Inflammatory macrophage (primary cell): ENCODE measurements around the gene ZNF226.
"Not testable (repeated sequence)": the region's sequence is repeated elsewhere in the genome, so short reads cannot be mapped to it uniquely, and the experiment has no call there.

Experiments
- DNase-seq, 2 donors: peaks; one replicate each; pipeline ENCODE4 v3.0.0-alpha.2; 2020 to 2022
- total RNA-seq, 18 experiments: gene quantifications; one replicate each; lab custom pipeline; 2026; ENCODE audit warnings: mixed read lengths in 6 of 18, inconsistent platforms in 2 of 18; lab: John Stamatoyannopoulos, UW

The ZNF226 gene
- 5.9 to 25.7 (median 17.8) reads per million in 18 experiments for total RNA-seq

GRCh38 chr19:44164673-44165512 lies at the start of gene ZNF226:
TSS of gene ZNF226 (plus strand) at chr19:44165100. CDS start at chr19:44170081, 4,981 bp downstream.
- DNase-seq = peak; percentile 97 to 98

GRCh38 chr19:44121162-44121561 lies 43.7 kb upstream of the ZNF226 start:
- DNase-seq = not testable (repeated sequence)

- DNase-seq = no peak
Measured at GRCh38 chr19:44131955-44132354, 32.9 kb upstream of the ZNF226 start.

GRCh38 chr19:44141191-44142058 lies 23.5 kb upstream of the ZNF226 start, which contains the start of gene ZNF234:
TSS of gene ZNF234 (plus strand) at chr19:44141554. CDS start at chr19:44144633, 3,079 bp downstream.
- DNase-seq = peak; percentile 79 to 89

- DNase-seq = peak; percentile 8 to 18
Measured at GRCh38 chr19:44142059-44142433, 22.9 kb upstream of the ZNF226 start.

- no peak for DNase-seq
Measured at GRCh38 chr19:44149776-44150175, 15.1 kb upstream of the ZNF226 start.

GRCh38 chr19:44151491-44151890 lies 13.4 kb upstream of the ZNF226 start:
- no peak for DNase-seq

- DNase-seq = no peak
Measured at GRCh38 chr19:44156475-44156874, 8.4 kb upstream of the ZNF226 start.

- DNase-seq = no peak
Measured at GRCh38 chr19:44163789-44164188, 1.1 kb upstream of the ZNF226 start.

- DNase-seq = peak in 1 of 2 donors; percentile 0
Measured at GRCh38 chr19:44164327-44164672, 600 bp upstream of the ZNF226 start.

GRCh38 chr19:44170660-44171059 lies 5.8 kb downstream of the ZNF226 start:
- not testable (repeated sequence) for DNase-seq

- no peak for DNase-seq
Measured at GRCh38 chr19:44176590-44176989, 11.7 kb downstream of the ZNF226 start.

GRCh38 chr19:44180968-44181367 lies 16.1 kb downstream of the ZNF226 start:
- no peak for DNase-seq

GRCh38 chr19:44182145-44182544 lies 17.2 kb downstream of the ZNF226 start:
- DNase-seq = no peak

- DNase-seq = no peak
Measured at GRCh38 chr19:44190020-44190419, 25.1 kb downstream of the ZNF226 start.

GRCh38 chr19:44192127-44192526 lies 27.2 kb downstream of the ZNF226 start:
- DNase-seq = no peak

GRCh38 chr19:44196772-44197171 lies 31.9 kb downstream of the ZNF226 start:
- DNase-seq = no peak

- DNase-seq = no peak
Measured at GRCh38 chr19:44202470-44202869, 37.6 kb downstream of the ZNF226 start.

GRCh38 chr19:44202974-44203373 lies 38.1 kb downstream of the ZNF226 start:
- DNase-seq = no peak

GRCh38 chr19:44203877-44204276 lies 39.0 kb downstream of the ZNF226 start:
- DNase-seq = not testable (repeated sequence)

- DNase-seq = no peak
Measured at GRCh38 chr19:44204772-44205171, 39.9 kb downstream of the ZNF226 start.

GRCh38 chr19:44207126-44207803 lies 42.4 kb downstream of the ZNF226 start:
- DNase-seq = peak; percentile 95 to 97
